GM11168 (cell line): Measurements from ENCODE around the gene IFNA10.
"Not testable (repeated sequence)": the region's sequence is repeated elsewhere in the genome, so short reads cannot be mapped to it uniquely, and the experiment has no call there.

Experiments used
- in situ Hi-C: fragments of 300-500 bp; cut with MboI; formaldehyde crosslinking; loops from one replicate; pipeline ENCODE4 v1.12.0; 2022; ENCODE audit warnings: low sequenced_read_pairs; ENCODE audit not compliant: unreplicated experiment

Gene IFNA10

GRCh38 chr9:21194867-21195776 lies 11.8 kb downstream of the IFNA10 start:
- in situ Hi-C loops: not testable (repeated sequence)

GRCh38 chr9:21187487-21187886 lies 19.5 kb downstream of the IFNA10 start, which contains the start of gene IFNA4:
IFNA4 (minus strand) TSS chr9:21187587; CDS start chr9:21187531, 56 bp downstream.
- in situ Hi-C loops: not testable (repeated sequence)

- in situ Hi-C loops: not testable (repeated sequence)
Measured at GRCh38 chr9:21182810-21183736, 23.9 kb downstream of the IFNA10 start.

- in situ Hi-C loops: no loop called here
Measured at GRCh38 chr9:21174671-21175070, 32.3 kb downstream of the IFNA10 start.

GRCh38 chr9:21172156-21172555 lies 34.8 kb downstream of the IFNA10 start:
- in situ Hi-C loops: no loop called here

- in situ Hi-C loops: no loop called here
Measured at GRCh38 chr9:21171351-21171750, 35.6 kb downstream of the IFNA10 start.

GRCh38 chr9:21166560-21166959 lies 40.4 kb downstream of the IFNA10 start, which contains the start of gene IFNA21:
IFNA21 (minus strand) TSS chr9:21166660; CDS start chr9:21166612, 48 bp downstream.
- in situ Hi-C loops: not testable (repeated sequence)

GRCh38 chr9:21165516-21165915 lies 41.4 kb downstream of the IFNA10 start:
- in situ Hi-C loops: no loop called here

GRCh38 chr9:21160178-21160577 lies 46.8 kb downstream of the IFNA10 start:
- in situ Hi-C loops: no loop called here
